Endothelial cell of umbilical vein (primary cell): ENCODE results near the gene SAV1. TPM values are rescaled to one million over a fixed set of nuclear protein-coding genes. Genes with fewer than 3 reads are reported as not detected.

Experiments
- BruUV-seq: library from RNA; stranded (reverse); fragments of 400-500 nt; replicated peaks from 2 replicates; lab custom pipeline; 2021; lab: Mats Ljungman, UMichigan
- CTCF ChIA-PET: fragments of 300-600, 350-600 bp; sonication (Branson Sonifier 250); formaldehyde crosslinking; loops from one replicate; lab custom pipeline; 2021; ENCODE audit warnings: antibody characterized with exemption, inconsistent platforms; lab: Charles Lee
- POLR2A ChIA-PET: fragments of 300-600, 350-600 bp; sonication (Branson Sonifier 250); formaldehyde crosslinking; loops from one replicate; lab custom pipeline; 2021; ENCODE audit warnings: antibody characterized with exemption, inconsistent platforms; lab: Charles Lee
- DNase-seq: peaks from one replicate; pipeline ENCODE4 v3.0.0-alpha.2; 2011; ENCODE audit warnings: low read depth, low spot score
- FAIRE-seq: peaks from 2 replicates; lab custom pipeline; 2011; peaks lifted over from hg19 to GRCh38; lab: Jason Lieb, UNC
- H2AFZ ChIP-seq: 2 replicates; pipeline ENCODE4 v1.6.0; 2012; ENCODE audit warnings: low read depth, low read length, control low read depth, inconsistent platforms
- H3K27ac ChIP-seq: 2 replicates; pipeline ENCODE4 v1.5.1; 2011; ENCODE audit warnings: low read depth, mild to moderate bottlenecking, control low read depth, low read length, moderate library complexity; ENCODE audit not compliant: insufficient read depth
- H3K27me3 ChIP-seq, 2 experiments: 2 replicates each; pipeline versions ENCODE4 v1.6.0 to v1.6.1; 2011; ENCODE audit warnings: low read length in 2 of 2, mixed read lengths in 1 of 2; ENCODE audit not compliant: control insufficient read depth in 2 of 2, insufficient read depth in 2 of 2
- H3K36me3 ChIP-seq, 2 experiments: 2 replicates in 1 of 2; 3 replicates in 1 of 2; pipeline ENCODE4 v1.5.1; 2011; ENCODE audit warnings: low read length in 2 of 2, mild to moderate bottlenecking in 1 of 2, moderate library complexity in 1 of 2; ENCODE audit not compliant: control insufficient read depth in 2 of 2, insufficient read depth in 2 of 2; ENCODE audit errors: extremely low read depth in 1 of 2
- H3K4me1 ChIP-seq: 3 replicates; pipeline ENCODE4 v1.5.1; 2011; ENCODE audit warnings: mild to moderate bottlenecking, low read length; ENCODE audit not compliant: control insufficient read depth, insufficient read depth; ENCODE audit errors: extremely low read depth
- H3K4me2 ChIP-seq: 2 replicates; pipeline ENCODE4 v1.6.1; 2011; ENCODE audit warnings: low read length, control low read depth, mixed read lengths; ENCODE audit not compliant: insufficient read depth
- H3K4me3 ChIP-seq, 3 experiments: fragments of 200-600 bp in 1 of 3; sonication (generic), shearing (Covaris generic) in 1 of 3; replicated peaks in 1 of 3; 2 replicates each; pipeline ENCODE4 v1.5.1; 2011 to 2016; ENCODE audit warnings: control low read depth in 3 of 3, low read length in 3 of 3, mild to moderate bottlenecking in 2 of 3, inconsistent platforms in 1 of 3, low read depth in 1 of 3, moderate library complexity in 1 of 3; ENCODE audit not compliant: insufficient read depth in 1 of 3
- H3K79me2 ChIP-seq: 2 replicates; pipeline ENCODE4 v1.6.0; 2012; ENCODE audit warnings: low read length, inconsistent platforms; ENCODE audit not compliant: control insufficient read depth, insufficient read depth
- H3K9ac ChIP-seq: replicated peaks from 2 replicates; pipeline ENCODE3; 2011; ENCODE audit warnings: low read length, control low read depth; ENCODE audit not compliant: insufficient read depth; ENCODE audit errors: extremely low read depth
- H3K9me1 ChIP-seq: replicated peaks from 3 replicates; pipeline ENCODE4 v1.6.0; 2011; ENCODE audit warnings: mild to moderate bottlenecking, low read length; ENCODE audit not compliant: control insufficient read depth, insufficient read depth; ENCODE audit errors: extremely low read depth
- H3K9me3 ChIP-seq: replicated peaks from 2 replicates; pipeline ENCODE4 v1.5.1; 2012; ENCODE audit warnings: low read length, inconsistent platforms; ENCODE audit not compliant: control insufficient read depth, insufficient read depth
- H4K20me1 ChIP-seq: replicated peaks from 2 replicates; pipeline ENCODE3; 2011; ENCODE audit warnings: mild to moderate bottlenecking, low read length; ENCODE audit not compliant: control insufficient read depth, insufficient read depth; ENCODE audit errors: extremely low read depth
- CTCF ChIP-seq, 2 donors: IDR thresholded peaks; 1 replicate in 1 of 2; 2 replicates in 1 of 2; pipeline ENCODE4 v1.5.1; 2011; ENCODE audit warnings: low read length in 2 of 2, mild to moderate bottlenecking in 2 of 2, moderate library complexity in 2 of 2, control low read depth in 1 of 2, inconsistent platforms in 1 of 2, low read depth in 1 of 2; ENCODE audit not compliant: insufficient read depth in 1 of 2; ENCODE audit errors: extremely low read depth in 1 of 2
- GATA2 ChIP-seq: IDR thresholded peaks from 2 replicates; pipeline ENCODE4 v1.7.0; 2011; ENCODE audit warnings: low read depth, mild to moderate bottlenecking, moderate library complexity, mixed read lengths, low read length; ENCODE audit not compliant: insufficient read length, insufficient read depth
- POLR2AphosphoS5 ChIP-seq: IDR thresholded peaks from 2 replicates; pipeline ENCODE4 v1.6.1; 2012; ENCODE audit warnings: low read depth, mild to moderate bottlenecking, control low read depth, low read length, moderate library complexity; ENCODE audit not compliant: insufficient read depth
- dilution Hi-C: fragments of 300-500 bp; cut with MboI; formaldehyde crosslinking; loops from one replicate; pipeline ENCODE4 v1.15.0; 2019; ENCODE audit warnings: low sequenced_read_pairs; ENCODE audit not compliant: extremely low pct_ligation_motif_present
- intact Hi-C: fragments of 100-400 bp; cut with micrococcal nuclease; formaldehyde crosslinking; loops from one replicate; pipeline ENCODE4 v1.10.0; 2022
- polyA plus RNA-seq, 4 experiments: library from polyadenylated mRNA; depleted of rRNA in 3 of 4; stranded (reverse) in 3 of 4; unstranded in 1 of 4; fragments of >200 nt; gene quantifications; 2 replicates each; pipeline versions ENCODE4 v1.2.1 to v1.2.3, GENCODE V29; 2011 to 2012; ENCODE audit warnings: missing spikeins in 1 of 4
- total RNA-seq: library from RNA; stranded (reverse); gene quantifications from 2 replicates; pipeline ENCODE4 v1.2.3, GENCODE V29; 2021

SAV1 gene
- total and polyA plus RNA-seq, 2 donors (not counting 3 experiments of a cell fraction or from before 2014, with no cell fraction given), result 7.1 to 31.0 TPM

GRCh38 chr14:50599700-50600444, 68.2 kb downstream of the SAV1 start:
- DNase-seq, result peak; percentile 68
- FAIRE-seq, result peak; percentile 70
- dilution Hi-C loops (no loop called here), intact Hi-C loops (loop anchor here (1.0 to 2.0 kb wide), 4 partner anchors 114 to 261 kb away; no protein-coding TSS in a partner anchor)
- H3K27me3 ChIP-seq, result no peaks in the 10 kb centered on the region
- H2AFZ ChIP-seq, result peak overlapping the region; percentile 51
- ChIA-PET POLR2A (no interaction called here), CTCF (interaction anchor here (0.7 to 2.8 kb wide), 19 partner anchors 8 to 262 kb away, joined by 3 to 76 read pairs (median 3); partner anchors contain the start of gene SAV1)
- no peak overlapping the region for H3K9ac ChIP-seq
- H3K9me1 ChIP-seq, result no peaks in the 10 kb centered on the region
- no peak overlapping the region for H3K27ac ChIP-seq
- H3K9me3 ChIP-seq, result no peaks in the 10 kb centered on the region
- H3K36me3 ChIP-seq, result no peaks in the 10 kb centered on the region
- no TSS peak for BruUV-seq
- no peak overlapping the region for H3K4me3 ChIP-seq
- H4K20me1 ChIP-seq, result no peaks in the 10 kb centered on the region
- H3K79me2 ChIP-seq, result no peaks in the 10 kb centered on the region
- H3K4me1 ChIP-seq, result peaks cover 3% of the 10 kb centered on the region
- no peak for TF ChIP-seq GATA2
- TF ChIP-seq CTCF (IDR thresholded peaks at IDR 0.05; ENCODE audit: extremely low read depth in 1 of 2, insufficient read depth in 1 of 2, low read depth in 1 of 2, low read length in 2 of 2), result peak; percentile 35 to 46
- no peak overlapping the region for H3K4me2 ChIP-seq

GRCh38 chr14:50598765-50599164, 69.3 kb downstream of the SAV1 start:
- no peaks in the 10 kb centered on the region for H4K20me1 ChIP-seq
- H3K36me3 ChIP-seq, result no peaks in the 10 kb centered on the region
- no peaks in the 10 kb centered on the region for H3K9me3 ChIP-seq
- no peaks in the 10 kb centered on the region for H3K9me1 ChIP-seq
- TF ChIP-seq POLR2AphosphoS5 (no peak), CTCF (IDR thresholded peaks at IDR 0.05; ENCODE audit: extremely low read depth in 1 of 2, insufficient read depth in 1 of 2, low read depth in 1 of 2, low read length in 2 of 2) (no peak)
- H3K79me2 ChIP-seq, result no peaks in the 10 kb centered on the region
- no peak overlapping the region for H3K9ac ChIP-seq
- ChIA-PET CTCF (interaction anchor here (1.0 to 3.9 kb wide), 7 partner anchors 15 to 281 kb away, joined by 3 to 32 read pairs (median 5); no protein-coding TSS in a partner anchor), POLR2A (no interaction called here)
- H3K4me1 ChIP-seq, result peaks cover 3% of the 10 kb centered on the region
- FAIRE-seq, result no peak
- no peak overlapping the region for H3K4me2 ChIP-seq
- no peaks in the 10 kb centered on the region for H3K27me3 ChIP-seq
- no peak for DNase-seq
- no peak overlapping the region for H3K4me3 ChIP-seq
- no peak overlapping the region for H3K27ac ChIP-seq
- BruUV-seq, result no TSS peak
- intact Hi-C loops, result no loop called here
- dilution Hi-C loops, result no loop called here
- H2AFZ ChIP-seq, result no peak overlapping the region
